ENCODE results near the gene GALNT17.

GRCh38 chr7:71454981-71455380 lies 323.0 kb downstream of the GALNT17 start:
- TF ChIP-seq EP300 (IDR thresholded peaks at IDR 0.05) (no peak), HOXA7 (CRISPR knock-in tag; IDR thresholded peaks at IDR 0.05) (no peak), POLR2A (IDR thresholded peaks at IDR 0.05; ENCODE audit: low read length) (no peak), ZFP36 (IDR thresholded peaks at IDR 0.05; ENCODE audit: borderline replicate concordance, partially characterized antibody) (no peak), CHD2 (IDR thresholded peaks at IDR 0.05; ENCODE audit: low read length, partially characterized antibody) (no peak), CTCF (IDR thresholded peaks at IDR 0.05) (no peak)
